ENCODE results near the gene UBAC2.

The UBAC2 gene

GRCh38 chr13:99414048-99414995 lies 213.7 kb downstream of the UBAC2 start:
- no peak overlapping the region for H3K4me3 ChIP-seq (ENCODE audit: low read length)
- H3K36me3 ChIP-seq (ENCODE audit: control insufficient read depth, insufficient read depth, low read length), result no peaks in the 10 kb centered on the region
- H3K4me1 ChIP-seq (ENCODE audit: control insufficient read depth, insufficient read depth, low read length), result no peaks in the 10 kb centered on the region
- H3K9me3 ChIP-seq (ENCODE audit: control insufficient read depth, low read length), result no peaks in the 10 kb centered on the region
- H3K9ac ChIP-seq (ENCODE audit: low read length), result no peak overlapping the region
- no peaks in the 10 kb centered on the region for H3K27me3 ChIP-seq (ENCODE audit: control insufficient read depth, insufficient read depth, low read length)

GRCh38 chr13:99415014-99415650 lies 214.5 kb downstream of the UBAC2 start:
- H3K4me3 ChIP-seq (ENCODE audit: low read length), result no peak overlapping the region
- no peaks in the 10 kb centered on the region for H3K4me1 ChIP-seq (ENCODE audit: control insufficient read depth, insufficient read depth, low read length)
- no peaks in the 10 kb centered on the region for H3K36me3 ChIP-seq (ENCODE audit: control insufficient read depth, insufficient read depth, low read length)
- H3K27me3 ChIP-seq (ENCODE audit: control insufficient read depth, insufficient read depth, low read length), result no peaks in the 10 kb centered on the region
- no peak overlapping the region for H3K9ac ChIP-seq (ENCODE audit: low read length)
- H3K9me3 ChIP-seq (ENCODE audit: control insufficient read depth, low read length), result no peaks in the 10 kb centered on the region

- H3K4me3 ChIP-seq (ENCODE audit: low read length), result no peak overlapping the region
- H3K4me1 ChIP-seq (ENCODE audit: control insufficient read depth, insufficient read depth, low read length), result no peaks in the 10 kb centered on the region
- H3K36me3 ChIP-seq (ENCODE audit: control insufficient read depth, insufficient read depth, low read length), result no peaks in the 10 kb centered on the region
- no peak overlapping the region for H3K9ac ChIP-seq (ENCODE audit: low read length)
- no peaks in the 10 kb centered on the region for H3K9me3 ChIP-seq (ENCODE audit: control insufficient read depth, low read length)
- H3K27me3 ChIP-seq (ENCODE audit: control insufficient read depth, insufficient read depth, low read length), result no peaks in the 10 kb centered on the region
These were observed 215.2 kb downstream of the UBAC2 start for GRCh38 chr13:99415851-99416331.

GRCh38 chr13:99416411-99417121 lies 215.9 kb downstream of the UBAC2 start:
- Histone ChIP-seq H3K9me3 (ENCODE audit: control insufficient read depth, low read length) (no peaks in the 10 kb centered on the region), H3K4me1 (ENCODE audit: control insufficient read depth, insufficient read depth, low read length) (no peaks in the 10 kb centered on the region), H3K9ac (ENCODE audit: low read length) (no peak overlapping the region), H3K27me3 (ENCODE audit: control insufficient read depth, insufficient read depth, low read length) (no peaks in the 10 kb centered on the region), H3K36me3 (ENCODE audit: control insufficient read depth, insufficient read depth, low read length) (no peaks in the 10 kb centered on the region), H3K4me3 (ENCODE audit: low read length) (no peak overlapping the region)

- H3K9me3 ChIP-seq (ENCODE audit: control insufficient read depth, low read length), result no peaks in the 10 kb centered on the region
- no peaks in the 10 kb centered on the region for H3K4me1 ChIP-seq (ENCODE audit: control insufficient read depth, insufficient read depth, low read length)
- H3K27me3 ChIP-seq (ENCODE audit: control insufficient read depth, insufficient read depth, low read length), result no peaks in the 10 kb centered on the region
- no peaks in the 10 kb centered on the region for H3K36me3 ChIP-seq (ENCODE audit: control insufficient read depth, insufficient read depth, low read length)
- no peak overlapping the region for H3K4me3 ChIP-seq (ENCODE audit: low read length)
- H3K9ac ChIP-seq (ENCODE audit: low read length), result no peak overlapping the region
These were observed 216.8 kb downstream of the UBAC2 start for GRCh38 chr13:99417201-99418102.

GRCh38 chr13:99418103-99418842 lies 217.6 kb downstream of the UBAC2 start:
- H3K9ac ChIP-seq (ENCODE audit: low read length), result no peak overlapping the region

GRCh38 chr13:99418843-99419140 lies 218.1 kb downstream of the UBAC2 start:
- Histone ChIP-seq H3K9ac (ENCODE audit: low read length) (no peak overlapping the region), H3K9me3 (ENCODE audit: control insufficient read depth, low read length) (no peaks in the 10 kb centered on the region), H3K4me3 (ENCODE audit: low read length) (no peak overlapping the region), H3K27me3 (ENCODE audit: control insufficient read depth, insufficient read depth, low read length) (no peaks in the 10 kb centered on the region), H3K4me1 (ENCODE audit: control insufficient read depth, insufficient read depth, low read length) (no peaks in the 10 kb centered on the region), H3K36me3 (ENCODE audit: control insufficient read depth, insufficient read depth, low read length) (no peaks in the 10 kb centered on the region)

More at GRCh38 chr13:99418103-99418842, 217.6 kb downstream of the UBAC2 start:
- Histone ChIP-seq H3K4me3 (ENCODE audit: low read length) (no peak overlapping the region), H3K36me3 (ENCODE audit: control insufficient read depth, insufficient read depth, low read length) (no peaks in the 10 kb centered on the region), H3K9me3 (ENCODE audit: control insufficient read depth, low read length) (no peaks in the 10 kb centered on the region), H3K27me3 (ENCODE audit: control insufficient read depth, insufficient read depth, low read length) (no peaks in the 10 kb centered on the region), H3K4me1 (ENCODE audit: control insufficient read depth, insufficient read depth, low read length) (no peaks in the 10 kb centered on the region)

GRCh38 chr13:99419591-99420243 lies 219.1 kb downstream of the UBAC2 start:
- Histone ChIP-seq H3K9me3 (ENCODE audit: control insufficient read depth, low read length) (no peaks in the 10 kb centered on the region), H3K4me3 (ENCODE audit: low read length) (no peak overlapping the region), H3K27me3 (ENCODE audit: control insufficient read depth, insufficient read depth, low read length) (no peaks in the 10 kb centered on the region)

GRCh38 chr13:99421271-99421670 lies 220.6 kb downstream of the UBAC2 start:
- no peak overlapping the region for H3K4me3 ChIP-seq (ENCODE audit: low read length)

More at GRCh38 chr13:99419591-99420243, 219.1 kb downstream of the UBAC2 start:
- Histone ChIP-seq H3K4me1 (ENCODE audit: control insufficient read depth, insufficient read depth, low read length) (no peaks in the 10 kb centered on the region), H3K36me3 (ENCODE audit: control insufficient read depth, insufficient read depth, low read length) (no peaks in the 10 kb centered on the region), H3K9ac (ENCODE audit: low read length) (no peak overlapping the region)

GRCh38 chr13:99421758-99422585 lies 221.3 kb downstream of the UBAC2 start:
- Histone ChIP-seq H3K27me3 (ENCODE audit: control insufficient read depth, insufficient read depth, low read length) (no peaks in the 10 kb centered on the region), H3K4me1 (ENCODE audit: control insufficient read depth, insufficient read depth, low read length) (no peaks in the 10 kb centered on the region), H3K9me3 (ENCODE audit: control insufficient read depth, low read length) (no peaks in the 10 kb centered on the region), H3K36me3 (ENCODE audit: control insufficient read depth, insufficient read depth, low read length) (no peaks in the 10 kb centered on the region), H3K9ac (ENCODE audit: low read length) (no peak overlapping the region), H3K4me3 (ENCODE audit: low read length) (no peak overlapping the region)

More at GRCh38 chr13:99421271-99421670, 220.6 kb downstream of the UBAC2 start:
- Histone ChIP-seq H3K36me3 (ENCODE audit: control insufficient read depth, insufficient read depth, low read length) (no peaks in the 10 kb centered on the region), H3K27me3 (ENCODE audit: control insufficient read depth, insufficient read depth, low read length) (no peaks in the 10 kb centered on the region), H3K4me1 (ENCODE audit: control insufficient read depth, insufficient read depth, low read length) (no peaks in the 10 kb centered on the region), H3K9ac (ENCODE audit: low read length) (no peak overlapping the region), H3K9me3 (ENCODE audit: control insufficient read depth, low read length) (no peaks in the 10 kb centered on the region)
